ENCODE data around the gene SLC17A5.

DNA sequence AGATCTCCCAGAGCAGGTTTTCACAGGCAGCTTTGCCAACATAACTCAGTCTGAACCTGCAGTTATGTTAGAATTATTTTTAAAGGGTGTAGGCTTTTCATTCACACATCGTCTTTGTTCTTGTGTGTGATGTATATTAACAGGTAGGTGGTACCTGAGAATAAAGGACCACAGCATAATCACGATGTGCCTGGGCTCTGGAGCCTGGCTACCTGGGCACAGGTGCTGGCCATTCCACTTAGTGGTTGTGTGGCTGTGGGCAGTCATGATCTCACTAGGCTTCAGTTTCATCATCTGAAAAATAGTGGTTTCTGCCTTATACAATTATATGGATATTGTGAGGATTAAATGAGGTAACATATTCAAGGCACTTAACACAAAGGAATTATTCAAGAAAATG is 48.7 kb upstream of the SLC17A5 start:
- TF ChIP-seq, protein P1, sequence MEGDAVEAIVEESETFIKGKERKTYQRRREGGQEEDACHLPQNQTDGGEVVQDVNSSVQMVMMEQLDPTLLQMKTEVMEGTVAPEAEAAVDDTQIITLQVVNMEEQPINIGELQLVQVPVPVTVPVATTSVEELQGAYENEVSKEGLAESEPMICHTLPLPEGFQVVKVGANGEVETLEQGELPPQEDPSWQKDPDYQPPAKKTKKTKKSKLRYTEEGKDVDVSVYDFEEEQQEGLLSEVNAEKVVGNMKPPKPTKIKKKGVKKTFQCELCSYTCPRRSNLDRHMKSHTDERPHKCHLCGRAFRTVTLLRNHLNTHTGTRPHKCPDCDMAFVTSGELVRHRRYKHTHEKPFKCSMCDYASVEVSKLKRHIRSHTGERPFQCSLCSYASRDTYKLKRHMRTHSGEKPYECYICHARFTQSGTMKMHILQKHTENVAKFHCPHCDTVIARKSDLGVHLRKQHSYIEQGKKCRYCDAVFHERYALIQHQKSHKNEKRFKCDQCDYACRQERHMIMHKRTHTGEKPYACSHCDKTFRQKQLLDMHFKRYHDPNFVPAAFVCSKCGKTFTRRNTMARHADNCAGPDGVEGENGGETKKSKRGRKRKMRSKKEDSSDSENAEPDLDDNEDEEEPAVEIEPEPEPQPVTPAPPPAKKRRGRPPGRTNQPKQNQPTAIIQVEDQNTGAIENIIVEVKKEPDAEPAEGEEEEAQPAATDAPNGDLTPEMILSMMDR (conservative IDR thresholded peaks at IDR 0.05 in 1 of 2, IDR thresholded peaks at IDR 0.05 in 1 of 2; ENCODE audit: extremely low read depth in 1 of 2, insufficient read depth in 1 of 2, low read depth in 1 of 2, low read length in 2 of 2), result no peak
- TF ChIP-seq EZH2 (IDR thresholded peaks at IDR 0.05; ENCODE audit: borderline replicate concordance, low read length), result no peak
